Activated T-helper 1 cell treated with anti-CD3 and anti-CD28 coated beads, Interleukin-12 subunit alpha, Interleukin-12 subunit beta, Interleukin-2, Interleukin-4 antibody, amounts not matched to agents 30 ng/mL and 10 ng/mL and 1 ng/mL, durations not matched to agents 14 hours and 24 hours and 36 hours (primary cell): ENCODE data around the gene ZSWIM4. TPM values are rescaled to one million over a fixed set of nuclear protein-coding genes. Genes with fewer than 3 reads are reported as not detected.
"Not testable (repeated sequence)": the region's sequence is repeated elsewhere in the genome, so short reads cannot be mapped to it uniquely, and the experiment has no call there.

Experiments used
- DNase-seq: peaks from one replicate; pipeline ENCODE4 v3.0.0; 2021; ENCODE audit warnings: low spot score
- H3K27ac Mint-ChIP-seq: one replicate; pipeline ENCODE4 v1.8.0; 2021; ENCODE audit warnings: mild to moderate bottlenecking, mixed read lengths
- H3K27me3 Mint-ChIP-seq: one replicate; pipeline ENCODE4 v1.8.0; 2022; ENCODE audit warnings: mild to moderate bottlenecking, moderate library complexity, mixed read lengths; ENCODE audit not compliant: insufficient read depth
- H3K36me3 Mint-ChIP-seq: one replicate; pipeline ENCODE4 v1.8.0; 2021; ENCODE audit warnings: low read depth, mixed read lengths
- H3K4me1 Mint-ChIP-seq: one replicate; pipeline ENCODE4 v1.8.0; 2021; ENCODE audit warnings: low read depth, mixed read lengths
- H3K4me3 Mint-ChIP-seq: one replicate; pipeline ENCODE4 v1.8.0; 2021; ENCODE audit warnings: mild to moderate bottlenecking, moderate library complexity, mixed read lengths
- H3K9me3 Mint-ChIP-seq: one replicate; pipeline ENCODE4 v1.8.0; 2021; ENCODE audit warnings: mixed read lengths
- intact Hi-C: fragments of 100-400 bp; cut with micrococcal nuclease; formaldehyde crosslinking; loops from one replicate; pipeline ENCODE4 v1.15.1; 2024
- total RNA-seq: library from RNA; stranded (reverse); gene quantifications from 2 replicates; pipeline ENCODE4 v1.2.3, GENCODE V29; 2022

ZSWIM4 gene
- 7.6 and 7.9 TPM in 2 replicates for total RNA-seq

GRCh38 chr19:13794757-13795589 is at the start of gene ZSWIM4:
TSS of gene ZSWIM4 (plus strand) at chr19:13795443. CDS start at chr19:13795649, 206 bp downstream.
- peak; percentile 95 for DNase-seq
- peak within 1 kb of the TSS; percentile 99 for H3K4me3 Mint-ChIP-seq
- peak within 1 kb of the TSS; percentile 93 for H3K27ac Mint-ChIP-seq
- no peaks in the 10 kb centered on the region for H3K36me3 Mint-ChIP-seq
- peaks cover 33% of the 10 kb centered on the region for H3K4me1 Mint-ChIP-seq
- no peaks in the 10 kb centered on the region for H3K27me3 Mint-ChIP-seq
- no peaks in the 10 kb centered on the region for H3K9me3 Mint-ChIP-seq
- intact Hi-C loops, result loop anchor here (1.0 to 5.0 kb wide), 7 partner anchors 10 to 157 kb away; partner anchors contain the start of genes C19orf53 and DCAF15

- H3K4me3 Mint-ChIP-seq, result peak overlapping the region; percentile 96
- H3K4me1 Mint-ChIP-seq, result peaks cover 10% of the 10 kb centered on the region
- no peaks in the 10 kb centered on the region for H3K9me3 Mint-ChIP-seq
- H3K27ac Mint-ChIP-seq, result no peak overlapping the region
- intact Hi-C loops, result loop anchor here (1.0 to 5.0 kb wide), 6 partner anchors 16 to 590 kb away; partner anchors contain the start of genes C19orf53 and ZSWIM4
- peaks cover 5% of the 10 kb centered on the region for H3K36me3 Mint-ChIP-seq
- H3K27me3 Mint-ChIP-seq, result no peaks in the 10 kb centered on the region
- no peak for DNase-seq
Measured at GRCh38 chr19:13747098-13747453, 48.2 kb upstream of the ZSWIM4 start.

- intact Hi-C loops, result loop anchor here (5.0 kb wide), 2 partner anchors 89 to 591 kb away; no protein-coding TSS in a partner anchor
- peaks cover 11% of the 10 kb centered on the region for H3K36me3 Mint-ChIP-seq
- no peaks in the 10 kb centered on the region for H3K27me3 Mint-ChIP-seq
- DNase-seq, result peak; percentile 6
- H3K9me3 Mint-ChIP-seq, result no peaks in the 10 kb centered on the region
- peaks cover 10% of the 10 kb centered on the region for H3K4me1 Mint-ChIP-seq
- H3K4me3 Mint-ChIP-seq, result peak overlapping the region; percentile 96
- peak overlapping the region; percentile 93 for H3K27ac Mint-ChIP-seq
Measured at GRCh38 chr19:13748169-13748828, 46.9 kb upstream of the ZSWIM4 start.

GRCh38 chr19:13751436-13751835 is 43.8 kb upstream of the ZSWIM4 start:
- DNase-seq, result no peak
- Mint-ChIP-seq H3K27ac (no peak overlapping the region), H3K9me3 (no peaks in the 10 kb centered on the region), H3K27me3 (no peaks in the 10 kb centered on the region), H3K4me1 (peaks cover 10% of the 10 kb centered on the region), H3K4me3 (no peak overlapping the region), H3K36me3 (peaks cover 28% of the 10 kb centered on the region)
- intact Hi-C loops, result no loop called here

GRCh38 chr19:13753622-13754021 is 41.6 kb upstream of the ZSWIM4 start:
- H3K4me1 Mint-ChIP-seq, intact Hi-C loops, H3K27ac Mint-ChIP-seq, DNase-seq, H3K27me3 Mint-ChIP-seq, H3K9me3 Mint-ChIP-seq, H3K4me3 Mint-ChIP-seq: not testable (repeated sequence)
- H3K36me3 Mint-ChIP-seq, result peaks cover 39% of the 10 kb centered on the region

GRCh38 chr19:13756210-13756609 is 39.0 kb upstream of the ZSWIM4 start:
- Mint-ChIP-seq H3K4me3 (no peak overlapping the region), H3K4me1 (no peaks in the 10 kb centered on the region), H3K27me3 (no peaks in the 10 kb centered on the region), H3K36me3 (peaks cover 34% of the 10 kb centered on the region), H3K27ac (no peak overlapping the region), H3K9me3 (no peaks in the 10 kb centered on the region)
- DNase-seq, result no peak
- intact Hi-C loops, result no loop called here

GRCh38 chr19:13757805-13758772 is 37.2 kb upstream of the ZSWIM4 start:
- H3K36me3 Mint-ChIP-seq, result peaks cover 37% of the 10 kb centered on the region

GRCh38 chr19:13758795-13759194 is 36.4 kb upstream of the ZSWIM4 start:
- Mint-ChIP-seq H3K27ac (no peak overlapping the region), H3K4me3 (no peak overlapping the region)
- intact Hi-C loops, result no loop called here

More at GRCh38 chr19:13757805-13758772, 37.2 kb upstream of the ZSWIM4 start:
- no peaks in the 10 kb centered on the region for H3K9me3 Mint-ChIP-seq
- DNase-seq, result no peak
- intact Hi-C loops, result no loop called here
- no peaks in the 10 kb centered on the region for H3K27me3 Mint-ChIP-seq
- peak overlapping the region; percentile 47 for H3K27ac Mint-ChIP-seq
- no peaks in the 10 kb centered on the region for H3K4me1 Mint-ChIP-seq
- peak overlapping the region; percentile 42 for H3K4me3 Mint-ChIP-seq

GRCh38 chr19:13761423-13761822 is 33.8 kb upstream of the ZSWIM4 start:
- no peaks in the 10 kb centered on the region for H3K9me3 Mint-ChIP-seq
- intact Hi-C loops, result no loop called here
- DNase-seq, result no peak
- H3K36me3 Mint-ChIP-seq, result peaks cover 22% of the 10 kb centered on the region
- no peak overlapping the region for H3K4me3 Mint-ChIP-seq
- H3K4me1 Mint-ChIP-seq, result peaks cover 13% of the 10 kb centered on the region
- no peak overlapping the region for H3K27ac Mint-ChIP-seq
- H3K27me3 Mint-ChIP-seq, result no peaks in the 10 kb centered on the region

More at GRCh38 chr19:13758795-13759194, 36.4 kb upstream of the ZSWIM4 start:
- H3K9me3 Mint-ChIP-seq, result no peaks in the 10 kb centered on the region
- no peak for DNase-seq
- H3K36me3 Mint-ChIP-seq, result peaks cover 34% of the 10 kb centered on the region
- no peaks in the 10 kb centered on the region for H3K27me3 Mint-ChIP-seq
- peaks cover 2% of the 10 kb centered on the region for H3K4me1 Mint-ChIP-seq

- Mint-ChIP-seq H3K27ac (no peak overlapping the region), H3K36me3 (peaks cover 17% of the 10 kb centered on the region), H3K4me1 (peaks cover 13% of the 10 kb centered on the region), H3K9me3 (no peaks in the 10 kb centered on the region), H3K4me3 (no peak overlapping the region), H3K27me3 (no peaks in the 10 kb centered on the region)
- intact Hi-C loops, result no loop called here
- no peak for DNase-seq
Measured at GRCh38 chr19:13762635-13763235, 32.5 kb upstream of the ZSWIM4 start.

GRCh38 chr19:13763265-13763664 is 32.0 kb upstream of the ZSWIM4 start:
- peak overlapping the region; percentile 43 for H3K27ac Mint-ChIP-seq
- H3K4me1 Mint-ChIP-seq, result peaks cover 13% of the 10 kb centered on the region

More at GRCh38 chr19:13763265-13763664, 32.0 kb upstream of the ZSWIM4 start:
- Mint-ChIP-seq H3K36me3 (peaks cover 15% of the 10 kb centered on the region), H3K9me3 (no peaks in the 10 kb centered on the region), H3K27me3 (no peaks in the 10 kb centered on the region), H3K4me3 (peak overlapping the region; percentile 90)
- intact Hi-C loops, result no loop called here
- no peak for DNase-seq
